HCT116 (cell line): Measurements from ENCODE around the gene DHRS4L2. TPM values are rescaled to one million over a fixed set of nuclear protein-coding genes. Genes with fewer than 3 reads are reported as not detected.

ENCODE experiments used
- ATAC-seq: fragments of 200-7000 bp; cut with Tn5 transposase; 2 replicates; pipeline ENCODE4 v1.9.1; 2020; ENCODE audit warnings: mild to moderate bottlenecking, moderate library complexity
- BruUV-seq: library from RNA; stranded (reverse); fragments of 400-500 nt; replicated peaks from 2 replicates; lab custom pipeline; 2021; lab: Mats Ljungman, UMichigan
- CTCF ChIA-PET: fragments of 300-600 bp; sonication (Branson Sonifier 250); formaldehyde crosslinking; loops from one replicate; lab custom pipeline; 2021; ENCODE audit warnings: antibody characterized with exemption; lab: Charles Lee
- POLR2A ChIA-PET: fragments of 300-600, 350-600 bp; sonication (Branson Sonifier 250); formaldehyde crosslinking; loops from one replicate; lab custom pipeline; 2021; ENCODE audit warnings: antibody characterized with exemption; lab: Charles Lee
- RAD21 ChIA-PET, 2 experiments: fragments of 300-600 bp; sonication (Branson Sonifier 250); formaldehyde crosslinking; loops; one replicate each; lab custom pipeline; 2023; ENCODE audit warnings: low total read pairs in 2 of 2; ENCODE audit not compliant: uncharacterized antibody in 2 of 2, unreplicated experiment in 2 of 2, low non-redundant PET in 1 of 2; lab: Charles Lee
- DNase-seq: peaks from one replicate; pipeline ENCODE4 v3.0.0-alpha.2; 2010; ENCODE audit warnings: low read depth, low spot score
- H2AFZ ChIP-seq: fragments of 200-600 bp; shearing (Covaris generic), sonication (generic); 2 replicates; pipeline ENCODE4 v1.6.1; 2017; ENCODE audit warnings: low read depth, mixed run types, mixed read lengths, antibody characterized with exemption, low read length; ENCODE audit not compliant: poor library complexity, severe bottlenecking
- H3K27ac ChIP-seq: 2 replicates; pipeline ENCODE4 v1.5.1; 2012; ENCODE audit warnings: low read depth, low read length
- H3K27me3 ChIP-seq: fragments of 200-600 bp; sonication (generic); 2 replicates; pipeline ENCODE4 v1.6.1; 2016; ENCODE audit warnings: mixed run types, low read length, mixed read lengths; ENCODE audit not compliant: insufficient read depth
- H3K36me3 ChIP-seq, 2 experiments: fragments of 200-500 bp in 1 of 2; fragments of 200-600 bp in 1 of 2; sonication (Bioruptor generic) in 1 of 2; sonication (generic) in 1 of 2; 2 replicates each; pipeline versions ENCODE4 v1.5.1 to v1.6.1; 2014 to 2016; ENCODE audit warnings: low read length in 2 of 2, inconsistent platforms in 1 of 2, mixed read lengths in 1 of 2, mixed run types in 1 of 2; ENCODE audit not compliant: insufficient read depth in 2 of 2, control insufficient read depth in 1 of 2
- H3K4me1 ChIP-seq, 2 experiments: fragments of 200-600 bp in 1 of 2; sonication (generic) in 1 of 2; 2 replicates each; pipeline versions ENCODE4 v1.5.1 to v1.6.1; 2012 to 2017; ENCODE audit warnings: low read length in 2 of 2, inconsistent platforms in 1 of 2, mild to moderate bottlenecking in 1 of 2, mixed read lengths in 1 of 2, mixed run types in 1 of 2, moderate library complexity in 1 of 2; ENCODE audit not compliant: insufficient read depth in 2 of 2, control insufficient read depth in 1 of 2
- H3K4me2 ChIP-seq: fragments of 200-600 bp; sonication (generic); 2 replicates; pipeline ENCODE4 v1.6.1; 2017; ENCODE audit warnings: mixed run types, low read length, mixed read lengths
- H3K4me3 ChIP-seq, 2 experiments: fragments of 200-600 bp in 1 of 2; sonication (generic) in 1 of 2; replicated peaks in 1 of 2; 2 replicates each; pipeline ENCODE4 v1.5.1; 2011 to 2016; ENCODE audit warnings: low read length in 2 of 2, control low read depth in 1 of 2, low read depth in 1 of 2, mild to moderate bottlenecking in 1 of 2, mixed read lengths in 1 of 2, mixed run types in 1 of 2
- H3K79me2 ChIP-seq: fragments of 200-600 bp; sonication (generic); 2 replicates; pipeline ENCODE4 v1.6.1; 2017; ENCODE audit warnings: mild to moderate bottlenecking, mixed run types, low read length, moderate library complexity, mixed read lengths; ENCODE audit not compliant: insufficient read depth
- H3K9ac ChIP-seq: fragments of 200-600 bp; sonication (generic); 2 replicates; pipeline ENCODE4 v1.6.1; 2016; ENCODE audit warnings: low read length, mixed read lengths
- H3K9me2 ChIP-seq: fragments of 200-600 bp; sonication (generic), shearing (Covaris generic); 2 replicates; pipeline ENCODE4 v1.6.1; 2017; ENCODE audit warnings: mixed run types, mild to moderate bottlenecking, moderate library complexity; ENCODE audit not compliant: insufficient read depth
- H3K9me3 ChIP-seq, 2 experiments: fragments of 200-500 bp in 1 of 2; fragments of 200-600 bp in 1 of 2; sonication (Bioruptor generic) in 1 of 2; sonication (generic) in 1 of 2; 2 replicates each; pipeline ENCODE4 v1.6.1; 2014 to 2017; ENCODE audit warnings: low read length in 2 of 2, mixed read lengths in 2 of 2, inconsistent platforms in 1 of 2, low read depth in 1 of 2, mild to moderate bottlenecking in 1 of 2, mixed run types in 1 of 2, moderate library complexity in 1 of 2; ENCODE audit not compliant: control insufficient read depth in 1 of 2, insufficient read depth in 1 of 2
- H4K20me1 ChIP-seq: fragments of 200-600 bp; sonication (generic), shearing (Covaris generic); 2 replicates; pipeline ENCODE4 v1.6.1; 2017; ENCODE audit warnings: mixed run types, mild to moderate bottlenecking, moderate library complexity; ENCODE audit not compliant: insufficient read depth
- CBX3 ChIP-seq: IDR thresholded peaks from 2 replicates; pipeline ENCODE4 v1.6.1; 2012; ENCODE audit warnings: low read depth
- ELF1 ChIP-seq: IDR thresholded peaks from 2 replicates; pipeline ENCODE4 v1.6.1; 2012; ENCODE audit warnings: low read depth, borderline replicate concordance
- FOSL1 ChIP-seq: IDR thresholded peaks from 2 replicates; pipeline ENCODE4 v1.6.1; 2012; ENCODE audit warnings: low read depth
- JUND ChIP-seq: IDR thresholded peaks from 2 replicates; pipeline ENCODE4 v1.6.1; 2012
- RAD21 ChIP-seq: IDR thresholded peaks from 2 replicates; pipeline ENCODE4 v1.6.1; 2012; ENCODE audit warnings: low read depth, mild to moderate bottlenecking
- SIN3A ChIP-seq: IDR thresholded peaks from 2 replicates; pipeline ENCODE4 v1.6.1; 2012; ENCODE audit warnings: low read depth
- TCF7L2 ChIP-seq: IDR thresholded peaks from 2 replicates; pipeline ENCODE4 v1.7.0; 2011; ENCODE audit warnings: borderline replicate concordance, inconsistent platforms; ENCODE audit not compliant: insufficient read depth, insufficient read length; ENCODE audit errors: extremely low read depth
- ZFX ChIP-seq: fragments of 450-650 bp; IDR thresholded peaks from 2 replicates; pipeline ENCODE4 v1.6.1; 2017
- ZNF274 ChIP-seq: fragments of 200-500 bp; sonication (Bioruptor generic); IDR thresholded peaks from 2 replicates; pipeline ENCODE4 v1.6.1; 2014; ENCODE audit warnings: mild to moderate bottlenecking, low read depth, low read length, inconsistent platforms
- intact Hi-C: fragments of 100-400 bp; cut with micrococcal nuclease; formaldehyde crosslinking; loops from 2 replicates; pipeline ENCODE4 v1.10.0; 2022
- total RNA-seq: library from RNA; stranded (reverse); gene quantifications from one replicate; pipeline ENCODE4 v1.2.1, GENCODE V29; 2021; ENCODE audit not compliant: unreplicated experiment
- TF ChIP-seq, protein P1 (sequence below): IDR thresholded peaks from 2 replicates; pipeline ENCODE4 v1.6.1; 2011; ENCODE audit warnings: mild to moderate bottlenecking, low read length, moderate library complexity; ENCODE audit not compliant: insufficient replicate concordance; ENCODE audit errors: extremely low read depth
- TF ChIP-seq, protein P2 (sequence below): IDR thresholded peaks from 2 replicates; pipeline ENCODE4 v1.6.1; 2012
- TF ChIP-seq, protein P3 (sequence below): IDR thresholded peaks from 2 replicates; pipeline ENCODE4 v1.6.1; 2012

Gene DHRS4L2
- total RNA-seq, 1 experiment from 2014 or later = 18.6 TPM

DNA sequence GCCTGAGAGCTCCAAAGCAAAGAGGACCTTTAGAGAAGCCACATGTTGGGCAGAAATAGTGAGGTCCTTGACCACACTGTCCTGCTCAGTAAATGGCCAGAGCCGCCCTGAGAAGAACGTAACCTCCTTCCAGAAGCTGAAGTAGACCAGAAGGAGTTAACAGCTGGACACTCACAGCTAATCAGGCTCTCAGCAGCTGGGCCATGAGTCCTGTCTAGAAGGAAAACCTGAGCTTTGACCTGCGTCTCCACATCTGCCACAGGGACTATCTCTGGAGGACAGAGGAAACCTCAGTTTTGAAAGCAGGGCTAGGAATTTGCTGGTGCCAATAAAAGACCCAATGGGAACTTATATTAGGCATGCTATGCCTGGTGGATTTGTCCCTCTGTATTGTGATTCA lies 47.5 kb upstream of the DHRS4L2 start:
- ChIA-PET CTCF (no interaction called here), RAD21 (no interaction called here), POLR2A (no interaction called here)
- no peaks in the 10 kb centered on the region for H3K9me3 ChIP-seq
- H3K4me3 ChIP-seq = no peak overlapping the region
- H3K4me1 ChIP-seq = no peaks in the 10 kb centered on the region
- H4K20me1 ChIP-seq = no peaks in the 10 kb centered on the region
- H3K79me2 ChIP-seq = no peaks in the 10 kb centered on the region
- H2AFZ ChIP-seq = no peak overlapping the region
- no peak overlapping the region for H3K4me2 ChIP-seq
- no peaks in the 10 kb centered on the region for H3K27me3 ChIP-seq
- BruUV-seq = no TSS peak
- H3K36me3 ChIP-seq = no peaks in the 10 kb centered on the region
- DNase-seq (no peak), ATAC-seq (no peak)
- H3K9me2 ChIP-seq = no peaks in the 10 kb centered on the region
- TF ChIP-seq JUND = no peak
- TF ChIP-seq SIN3A = no peak
- TF ChIP-seq ELF1 = no peak
- no peak for TF ChIP-seq TCF7L2
- TF ChIP-seq CBX3 = no peak
- no peak for TF ChIP-seq RAD21
- TF ChIP-seq, protein P1, sequence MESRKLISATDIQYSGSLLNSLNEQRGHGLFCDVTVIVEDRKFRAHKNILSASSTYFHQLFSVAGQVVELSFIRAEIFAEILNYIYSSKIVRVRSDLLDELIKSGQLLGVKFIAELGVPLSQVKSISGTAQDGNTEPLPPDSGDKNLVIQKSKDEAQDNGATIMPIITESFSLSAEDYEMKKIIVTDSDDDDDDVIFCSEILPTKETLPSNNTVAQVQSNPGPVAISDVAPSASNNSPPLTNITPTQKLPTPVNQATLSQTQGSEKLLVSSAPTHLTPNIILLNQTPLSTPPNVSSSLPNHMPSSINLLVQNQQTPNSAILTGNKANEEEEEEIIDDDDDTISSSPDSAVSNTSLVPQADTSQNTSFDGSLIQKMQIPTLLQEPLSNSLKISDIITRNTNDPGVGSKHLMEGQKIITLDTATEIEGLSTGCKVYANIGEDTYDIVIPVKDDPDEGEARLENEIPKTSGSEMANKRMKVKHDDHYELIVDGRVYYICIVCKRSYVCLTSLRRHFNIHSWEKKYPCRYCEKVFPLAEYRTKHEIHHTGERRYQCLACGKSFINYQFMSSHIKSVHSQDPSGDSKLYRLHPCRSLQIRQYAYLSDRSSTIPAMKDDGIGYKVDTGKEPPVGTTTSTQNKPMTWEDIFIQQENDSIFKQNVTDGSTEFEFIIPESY = no peak
- TF ChIP-seq ZNF274 = no peak
- TF ChIP-seq, protein P2, sequence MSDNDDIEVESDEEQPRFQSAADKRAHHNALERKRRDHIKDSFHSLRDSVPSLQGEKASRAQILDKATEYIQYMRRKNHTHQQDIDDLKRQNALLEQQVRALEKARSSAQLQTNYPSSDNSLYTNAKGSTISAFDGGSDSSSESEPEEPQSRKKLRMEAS = no peak
- TF ChIP-seq, protein P3, sequence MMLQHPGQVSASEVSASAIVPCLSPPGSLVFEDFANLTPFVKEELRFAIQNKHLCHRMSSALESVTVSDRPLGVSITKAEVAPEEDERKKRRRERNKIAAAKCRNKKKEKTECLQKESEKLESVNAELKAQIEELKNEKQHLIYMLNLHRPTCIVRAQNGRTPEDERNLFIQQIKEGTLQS = no peak
- no peak for TF ChIP-seq FOSL1
- TF ChIP-seq ZFX = no peak
- H3K9ac ChIP-seq = no peak overlapping the region
- H3K27ac ChIP-seq = no peak overlapping the region
- intact Hi-C loops = no loop called here
